Spleen (tissue), 13 donors: ENCODE measurements around the gene ARHGEF25. TPM values are rescaled to one million over a fixed set of nuclear protein-coding genes. Genes with fewer than 3 reads are reported as not detected.
A peak's percentile ranks its signal among the peaks of the same experiment; 100 is the strongest.

Experiments used
- DNase-seq: peaks from one replicate; pipeline ENCODE4 v3.0.0-alpha.2; 2020
- H3K27ac ChIP-seq, 8 donors: fragments of 200-600 bp; sonication (generic) in 7 of 8; 1 replicate in 4 of 8; 2 replicates in 4 of 8; pipeline versions ENCODE4 v1.5.0 to v1.8.0; 2016 to 2021; ENCODE audit warnings: inconsistent platforms in 4 of 8, mild to moderate bottlenecking in 4 of 8, moderate library complexity in 1 of 8
- H3K27me3 ChIP-seq, 7 donors: fragments of 200-600 bp; sonication (generic) in 6 of 7; replicated peaks in 1 of 7; 1 replicate in 4 of 7; 2 replicates in 3 of 7; pipeline versions ENCODE4 v1.5.0 to v1.8.0; 2016 to 2021; ENCODE audit warnings: inconsistent platforms in 3 of 7, mild to moderate bottlenecking in 1 of 7
- H3K36me3 ChIP-seq, 6 donors: fragments of 200-600 bp; sonication (generic) in 5 of 6; 1 replicate in 4 of 6; 2 replicates in 2 of 6; pipeline versions ENCODE4 v1.5.0 to v1.8.0; 2016 to 2021; ENCODE audit warnings: inconsistent platforms in 2 of 6
- H3K4me1 ChIP-seq, 6 donors: fragments of 200-600 bp; sonication (generic) in 5 of 6; 1 replicate in 3 of 6; 2 replicates in 3 of 6; pipeline versions ENCODE4 v1.5.0 to v1.8.0; 2016 to 2021; ENCODE audit warnings: inconsistent platforms in 3 of 6
- H3K4me3 ChIP-seq, 8 donors: fragments of 200-600 bp; sonication (generic) in 7 of 8; 1 replicate in 4 of 8; 2 replicates in 4 of 8; pipeline versions ENCODE4 v1.5.0 to v1.8.0; 2016 to 2021; ENCODE audit warnings: inconsistent platforms in 4 of 8, mild to moderate bottlenecking in 4 of 8, moderate library complexity in 2 of 8
- H3K9me3 ChIP-seq, 8 donors: fragments of 200-600 bp; sonication (generic) in 7 of 8; 1 replicate in 4 of 8; 2 replicates in 4 of 8; pipeline versions ENCODE4 v1.5.0 to v1.8.0; 2016 to 2021; ENCODE audit warnings: inconsistent platforms in 4 of 8
- CTCF ChIP-seq, 11 experiments: fragments of 200-600 bp in 7 of 11; fragments of 450-650 bp in 4 of 11; sonication (generic) in 4 of 11; IDR thresholded peaks in 8 of 11; conservative IDR thresholded peaks in 3 of 11; 1 replicate in 7 of 11; 2 replicates in 4 of 11; pipeline versions ENCODE4 v1.4.0 to v1.8.0; 2016 to 2021; ENCODE audit warnings: antibody characterized with exemption in 11 of 11, inconsistent platforms in 4 of 11, mild to moderate bottlenecking in 1 of 11
- POLR2A ChIP-seq, 3 donors: fragments of 450-650 bp; IDR thresholded peaks; one replicate each; pipeline ENCODE4 v1.5.1; 2017; ENCODE audit warnings: antibody characterized with exemption in 3 of 3, mild to moderate bottlenecking in 1 of 3
- POLR2AphosphoS5 ChIP-seq, 3 donors: sonication (generic); formaldehyde crosslinking; IDR thresholded peaks; one replicate each; pipeline ENCODE4 v1.5.1; 2017; ENCODE audit warnings: antibody characterized with exemption in 3 of 3
- WGBS, 5 donors: extraction: QIAGEN DNeasy Blood & Tissue Kit in 3 of 5; methylation state at CpG; one replicate each; pipeline versions ENCODE4 v1.1.5 to v1.1.7; 2013 to 2018; 5-methylcytosine and 5-hydroxymethylcytosine counted together
- intact Hi-C: fragments of 100-400 bp; cut with DNase I; formaldehyde crosslinking; loops from one replicate; pipeline ENCODE4 v1.15.0; 2023; ENCODE audit warnings: low total_unique reads
- long read RNA-seq, 2 donors: transcript quantifications; one replicate each; lab custom pipeline, GENCODE V29; 2026
- polyA plus RNA-seq, 3 donors: library from polyadenylated mRNA; stranded (reverse); fragments of 200-250 nt; gene quantifications; one replicate each; pipeline ENCODE4 v1.2.1, GENCODE V29; 2013
- total RNA-seq, 7 donors: library from RNA; depleted of rRNA in 3 of 7; stranded (reverse); fragments of >200 nt in 3 of 7; fragmentation: NEBNext Ultra II Directional in 4 of 7; extraction: Animal tissue kit (Norgen Biotek cat#: 25700) in 4 of 7; gene quantifications; one replicate each; pipeline versions ENCODE4 v1.1.0 to v1.2.1, GENCODE V29; 2016 to 2021
- donor health status: healthy with polysubstance abuse.
- donor health status: DM: no; HTN: no; CAD: no; lungs with moderate emphysema.
- donor health status: DM: no; HTN: no; CAD: no.
- donor health status: Bipolar disorder and iron deficiency.
- donor health status: healthy.
- donor health status: DM: no; HTN: no; CAD: no.
- donor health status: DM: yes; HTN: yes; CAD: no.

Gene ARHGEF25
- total RNA-seq (10 to 100 TPM in 6 of 7 donors, 1 to 10 TPM in 1; 9.3 to 19.5 (median 14.8) TPM), polyA plus RNA-seq (10 to 100 TPM; 13.7 to 26.6 (median 22.5) TPM)
- long read RNA-seq, donor 1, partial matches to known transcripts: 0 of 3 reads
- long read RNA-seq, donor 1, other reads (novel, unspliced or antisense): 0 of 3 reads
- long read RNA-seq, donor 2, partial matches to known transcripts: 0 of 5 reads
- long read RNA-seq, donor 2, other reads (novel, unspliced or antisense): 0 of 5 reads

- no peak for DNase-seq
- 1% methylated on average over 25 to 54 of the region's 55 CpGs for WGBS, 5 donors
- Histone ChIP-seq H3K4me3 (peak within 1 kb of the TSS; percentile 33 to 80 (median 48)), H3K27me3 (peaks cover 0 to 78% (median 35%) of the 10 kb centered on the region in 7 donors), H3K27ac (peak within 1 kb of the TSS; percentile 29 to 83 (median 69)), H3K36me3 (peaks cover 0 to 28% (median 0%) of the 10 kb centered on the region in 6 donors), H3K4me1 (peaks cover 13 to 58% (median 45%) of the 10 kb centered on the region in 6 donors), H3K9me3 (no peaks in the 10 kb centered on the region)
- TF ChIP-seq POLR2AphosphoS5 (IDR thresholded peaks at IDR 0.05) (peak; percentile 16 to 64 (median 47)), CTCF (IDR thresholded peaks at IDR 0.05 in 8 of 11, conservative IDR thresholded peaks at IDR 0.05 in 3 of 11) (no peak)
- intact Hi-C loops: no loop called here
Measured at GRCh38 chr12:57611108-57611826, at the start of gene ARHGEF25. Gene ARHGEF25, plus strand, starts transcription at chr12:57611435. Its CDS starts 460 bp downstream, at chr12:57611895.

- Histone ChIP-seq H3K4me1 (no peaks in the 10 kb centered on the region), H3K36me3 (no peaks in the 10 kb centered on the region), H3K4me3 (no peak overlapping the region), H3K27me3 (peaks cover 0 to 42% (median 0%) of the 10 kb centered on the region in 7 donors), H3K27ac (no peak overlapping the region), H3K9me3 (no peaks in the 10 kb centered on the region)
- WGBS, 5 donors: 24 to 39% (median 35%) methylated on average over 4 of the region's 4 CpGs
- TF ChIP-seq CTCF (IDR thresholded peaks at IDR 0.05 in 8 of 11, conservative IDR thresholded peaks at IDR 0.05 in 3 of 11): no peak
- no peak for TF ChIP-seq POLR2AphosphoS5 (IDR thresholded peaks at IDR 0.05)
- TF ChIP-seq POLR2A (IDR thresholded peaks at IDR 0.05): no peak
- DNase-seq: no peak
- intact Hi-C loops: no loop called here
Measured at GRCh38 chr12:57563358-57563757, 47.9 kb upstream of the ARHGEF25 start.

GRCh38 chr12:57564178-57564740 is 47.0 kb upstream of the ARHGEF25 start:
- no peak overlapping the region for H3K4me3 ChIP-seq
- no peaks in the 10 kb centered on the region for H3K9me3 ChIP-seq
- H3K27ac ChIP-seq: no peak overlapping the region
- 81 to 88% (median 83%) methylated on average over 7 of the region's 7 CpGs for WGBS, 5 donors
- intact Hi-C loops: no loop called here
- H3K36me3 ChIP-seq: no peaks in the 10 kb centered on the region
- H3K27me3 ChIP-seq: peaks cover 0 to 50% (median 0%) of the 10 kb centered on the region in 7 donors
- H3K4me1 ChIP-seq: no peaks in the 10 kb centered on the region
- no peak for TF ChIP-seq POLR2A (IDR thresholded peaks at IDR 0.05)
- TF ChIP-seq CTCF (IDR thresholded peaks at IDR 0.05 in 8 of 11, conservative IDR thresholded peaks at IDR 0.05 in 3 of 11): no peak
- TF ChIP-seq POLR2AphosphoS5 (IDR thresholded peaks at IDR 0.05): no peak
- no peak for DNase-seq

- Histone ChIP-seq H3K36me3 (no peaks in the 10 kb centered on the region), H3K9me3 (no peaks in the 10 kb centered on the region), H3K27me3 (peaks cover 0 to 48% (median 0%) of the 10 kb centered on the region in 7 donors), H3K4me3 (no peak overlapping the region), H3K27ac (no peak overlapping the region), H3K4me1 (no peaks in the 10 kb centered on the region)
- no peak for TF ChIP-seq POLR2A (IDR thresholded peaks at IDR 0.05)
- TF ChIP-seq CTCF (IDR thresholded peaks at IDR 0.05 in 8 of 11, conservative IDR thresholded peaks at IDR 0.05 in 3 of 11): no peak
- no peak for TF ChIP-seq POLR2AphosphoS5 (IDR thresholded peaks at IDR 0.05)
- 73 to 81% (median 75%) methylated on average over 6 of the region's 6 CpGs for WGBS, 5 donors
- DNase-seq: no peak
- intact Hi-C loops: no loop called here
Measured at GRCh38 chr12:57568838-57569237, 42.4 kb upstream of the ARHGEF25 start.
